Measurements from ENCODE around the gene TNS1. TPM values are rescaled to one million over a fixed set of nuclear protein-coding genes. Genes with fewer than 3 reads are reported as not detected.

Gene TNS1
- polyA plus RNA-seq, 3 donors = 0.26 to 1.6 (median 1.5) TPM

DNA sequence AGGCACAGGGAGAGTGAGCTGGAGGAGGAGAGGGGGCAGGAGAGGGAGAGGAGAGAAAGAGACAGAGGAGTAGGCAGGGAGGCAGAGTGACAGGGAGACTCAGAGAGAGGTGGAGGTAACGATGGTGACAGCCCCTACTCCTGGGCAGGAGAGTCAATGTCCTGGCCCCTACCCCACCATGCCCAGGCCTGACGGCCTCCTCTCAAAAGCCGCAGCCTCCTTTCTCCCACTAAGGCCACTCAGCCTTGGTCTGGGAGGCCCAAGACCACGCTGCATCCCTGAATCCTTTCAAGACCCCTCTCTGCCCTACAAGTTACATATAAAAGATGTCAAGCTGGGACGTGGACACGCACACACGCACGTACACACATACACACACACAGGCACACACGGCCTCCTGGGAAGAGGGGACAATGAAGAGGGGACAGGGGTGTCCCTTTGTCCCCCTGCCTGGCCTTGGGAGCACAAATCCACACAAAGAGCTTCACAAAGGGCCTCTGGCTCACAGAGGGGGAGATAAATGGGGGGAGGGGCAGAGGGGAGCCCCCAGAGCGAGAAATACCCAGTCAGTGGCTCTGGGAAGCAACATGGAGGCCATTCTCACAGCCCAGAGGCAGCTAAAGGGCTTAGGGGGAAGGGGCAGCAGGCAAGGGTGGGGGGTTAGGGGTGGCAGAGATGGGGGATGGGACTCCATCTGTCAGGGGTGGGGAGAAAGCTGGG is 19.5 kb upstream of the TNS1 start:
- H3K9ac ChIP-seq (ENCODE audit: insufficient read depth, low read length, poor library complexity, severe bottlenecking) = no peak overlapping the region
- Mint-ChIP-seq H3K9me3 (no peaks in the 10 kb centered on the region), H3K36me3 (peaks cover 0 to 3% of the 10 kb centered on the region in 2 donors), H3K27ac (peak overlapping the region in 1 of 7 donors; percentile 62), H3K4me3 (no peak overlapping the region), H3K27me3 (ENCODE audit: low read depth in 3 of 3) (peaks cover 0 to 2% (median 0%) of the 10 kb centered on the region in 3 donors), H3K4me1 (peaks cover 45% of the 10 kb centered on the region)
- H3K4me1 ChIP-seq (ENCODE audit: control insufficient read depth in 1 of 2, insufficient read depth in 2 of 2, low read length in 2 of 2) = peaks cover 40 to 44% of the 10 kb centered on the region in 2 donors
- no peak overlapping the region for H2AFZ ChIP-seq (ENCODE audit: insufficient read depth, low read depth, low read length, poor library complexity, severe bottlenecking)
- TF ChIP-seq, protein P1, sequence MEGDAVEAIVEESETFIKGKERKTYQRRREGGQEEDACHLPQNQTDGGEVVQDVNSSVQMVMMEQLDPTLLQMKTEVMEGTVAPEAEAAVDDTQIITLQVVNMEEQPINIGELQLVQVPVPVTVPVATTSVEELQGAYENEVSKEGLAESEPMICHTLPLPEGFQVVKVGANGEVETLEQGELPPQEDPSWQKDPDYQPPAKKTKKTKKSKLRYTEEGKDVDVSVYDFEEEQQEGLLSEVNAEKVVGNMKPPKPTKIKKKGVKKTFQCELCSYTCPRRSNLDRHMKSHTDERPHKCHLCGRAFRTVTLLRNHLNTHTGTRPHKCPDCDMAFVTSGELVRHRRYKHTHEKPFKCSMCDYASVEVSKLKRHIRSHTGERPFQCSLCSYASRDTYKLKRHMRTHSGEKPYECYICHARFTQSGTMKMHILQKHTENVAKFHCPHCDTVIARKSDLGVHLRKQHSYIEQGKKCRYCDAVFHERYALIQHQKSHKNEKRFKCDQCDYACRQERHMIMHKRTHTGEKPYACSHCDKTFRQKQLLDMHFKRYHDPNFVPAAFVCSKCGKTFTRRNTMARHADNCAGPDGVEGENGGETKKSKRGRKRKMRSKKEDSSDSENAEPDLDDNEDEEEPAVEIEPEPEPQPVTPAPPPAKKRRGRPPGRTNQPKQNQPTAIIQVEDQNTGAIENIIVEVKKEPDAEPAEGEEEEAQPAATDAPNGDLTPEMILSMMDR (IDR thresholded peaks at IDR 0.05) = no peak
- H3K4me2 ChIP-seq (replicated peaks; ENCODE audit: extremely low read depth, low read length, poor library complexity, severe bottlenecking) = no peak overlapping the region
- intact Hi-C loops (cut with micrococcal nuclease) = no loop called here
- no peaks in the 10 kb centered on the region for H4K20me1 ChIP-seq (ENCODE audit: insufficient read depth, low read length)
- H3K27ac ChIP-seq (ENCODE audit: low read depth in 1 of 2, low read length in 2 of 2) = no peak overlapping the region
- H3K36me3 ChIP-seq (replicated peaks in 1 of 2; ENCODE audit: control insufficient read depth in 1 of 2, insufficient read depth in 2 of 2, low read length in 2 of 2) = no peaks in the 10 kb centered on the region
- H3K79me2 ChIP-seq (ENCODE audit: insufficient read depth, low read length) = peaks cover 34% of the 10 kb centered on the region
- no peak for DNase-seq
- H3K27me3 ChIP-seq (ENCODE audit: control insufficient read depth in 2 of 2, insufficient read depth in 2 of 2, low read length in 2 of 2) = no peaks in the 10 kb centered on the region
- 87% methylated on average over 3 of the region's 10 CpGs for WGBS (ENCODE audit: insufficient coverage)
- H3K9me3 ChIP-seq (replicated peaks in 1 of 2; ENCODE audit: control insufficient read depth in 1 of 2, insufficient read depth in 1 of 2, low read length in 2 of 2) = no peaks in the 10 kb centered on the region
- H3K4me3 ChIP-seq (replicated peaks in 1 of 3; ENCODE audit: low read depth in 2 of 3, low read length in 3 of 3) = no peak overlapping the region

DNA sequence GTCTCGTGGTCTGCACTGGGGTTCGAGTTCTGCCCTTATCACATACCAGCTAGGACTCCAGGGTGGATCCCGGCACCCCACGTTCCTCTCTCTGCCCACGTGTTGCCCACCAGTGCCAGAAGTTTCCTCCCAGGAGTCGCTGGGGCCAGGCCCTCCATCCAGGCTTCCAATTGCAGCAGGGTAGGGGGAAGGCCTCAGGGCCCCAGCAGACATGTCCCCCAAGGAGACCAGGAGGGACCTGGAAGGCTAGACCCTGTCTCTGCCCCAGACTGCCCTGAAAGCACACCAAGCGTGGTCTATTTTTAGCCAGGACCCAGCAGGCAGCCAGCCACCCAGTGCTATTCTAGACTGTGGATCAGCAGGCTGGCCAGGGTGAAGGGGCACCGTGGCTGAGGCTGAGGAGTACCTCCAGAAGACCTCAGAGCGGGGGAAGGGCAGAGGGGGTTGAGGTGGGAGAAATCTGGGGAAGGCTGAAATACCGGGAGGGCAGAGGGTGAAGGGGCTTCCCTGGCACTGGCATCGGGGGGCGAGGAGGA is 18.8 kb upstream of the TNS1 start:
- Histone ChIP-seq H3K9me3 (replicated peaks in 1 of 2; ENCODE audit: control insufficient read depth in 1 of 2, insufficient read depth in 1 of 2, low read length in 2 of 2) (no peaks in the 10 kb centered on the region), H3K79me2 (ENCODE audit: insufficient read depth, low read length) (peaks cover 34% of the 10 kb centered on the region), H2AFZ (ENCODE audit: insufficient read depth, low read depth, low read length, poor library complexity, severe bottlenecking) (no peak overlapping the region), H4K20me1 (ENCODE audit: insufficient read depth, low read length) (no peaks in the 10 kb centered on the region), H3K27me3 (ENCODE audit: control insufficient read depth in 2 of 2, insufficient read depth in 2 of 2, low read length in 2 of 2) (no peaks in the 10 kb centered on the region), H3K36me3 (replicated peaks in 1 of 2; ENCODE audit: control insufficient read depth in 1 of 2, insufficient read depth in 2 of 2, low read length in 2 of 2) (no peaks in the 10 kb centered on the region), H3K4me2 (replicated peaks; ENCODE audit: extremely low read depth, low read length, poor library complexity, severe bottlenecking) (no peak overlapping the region), H3K4me3 (replicated peaks in 1 of 3; ENCODE audit: low read depth in 2 of 3, low read length in 3 of 3) (no peak overlapping the region), H3K27ac (ENCODE audit: low read depth in 1 of 2, low read length in 2 of 2) (no peak overlapping the region), H3K9ac (ENCODE audit: insufficient read depth, low read length, poor library complexity, severe bottlenecking) (no peak overlapping the region), H3K4me1 (ENCODE audit: control insufficient read depth in 1 of 2, insufficient read depth in 2 of 2, low read length in 2 of 2) (peaks cover 40 to 50% of the 10 kb centered on the region in 2 donors)
- DNase-seq = no peak
- no peak overlapping the region for H3K27ac Mint-ChIP-seq
- H3K4me3 Mint-ChIP-seq = no peak overlapping the region
- H3K4me1 Mint-ChIP-seq = peaks cover 45% of the 10 kb centered on the region
- H3K36me3 Mint-ChIP-seq = peaks cover 0 to 3% of the 10 kb centered on the region in 2 donors
- no peaks in the 10 kb centered on the region for H3K9me3 Mint-ChIP-seq
- 73% methylated on average over 11 of the region's 12 CpGs for WGBS (ENCODE audit: insufficient coverage)
- intact Hi-C loops (cut with micrococcal nuclease) = no loop called here
- peaks cover 0 to 3% (median 0%) of the 10 kb centered on the region in 3 donors for H3K27me3 Mint-ChIP-seq (ENCODE audit: low read depth in 3 of 3)
- TF ChIP-seq, protein P1 (IDR thresholded peaks at IDR 0.05) = no peak

All from CD14-positive monocyte (primary cell).